RWPE2 (cell line): ENCODE results near the gene PCDHGA7.
"Not testable (repeated sequence)": the region's sequence is repeated elsewhere in the genome, so short reads cannot be mapped to it uniquely, and the experiment has no call there.

ENCODE experiments used
- ATAC-seq: fragments of 200-7000 bp; cut with Tn5 transposase; 3 replicates; pipeline ENCODE4 v1.9.1; 2021; ENCODE audit warnings: low read depth
- DNase-seq: peaks from one replicate; pipeline ENCODE4 v3.0.0-alpha.2; 2020; ENCODE audit warnings: low spot score
- H3K27ac ChIP-seq: fragments of 450-650 bp; 2 replicates; pipeline ENCODE4 v1.5.1; 2017; ENCODE audit warnings: mild to moderate bottlenecking; ENCODE audit not compliant: poor library complexity, severe bottlenecking
- H3K27me3 ChIP-seq: fragments of 250-450 bp; sonication (Bioruptor Pico); 2 replicates; pipeline ENCODE4 v1.5.1; 2021; ENCODE audit warnings: mild to moderate bottlenecking, moderate library complexity; ENCODE audit not compliant: insufficient read depth, poor library complexity, severe bottlenecking
- H3K36me3 ChIP-seq: fragments of 250-450 bp; sonication (Bioruptor Pico); 2 replicates; pipeline ENCODE4 v1.5.1; 2020; ENCODE audit warnings: low read depth, mild to moderate bottlenecking, moderate library complexity
- H3K4me1 ChIP-seq: fragments of 250-450 bp; sonication (Bioruptor Pico); 2 replicates; pipeline ENCODE4 v1.5.1; 2021; ENCODE audit warnings: mild to moderate bottlenecking, moderate library complexity; ENCODE audit not compliant: insufficient read depth, poor library complexity, severe bottlenecking
- H3K4me3 ChIP-seq: fragments of 250-450 bp; sonication (Bioruptor Pico); 2 replicates; pipeline ENCODE4 v1.5.1; 2021; ENCODE audit warnings: mild to moderate bottlenecking, moderate library complexity; ENCODE audit not compliant: severe bottlenecking
- H3K9me3 ChIP-seq: fragments of 250-450 bp; sonication (Bioruptor Pico); 2 replicates; pipeline ENCODE4 v1.5.1; 2021; ENCODE audit warnings: mild to moderate bottlenecking, moderate library complexity; ENCODE audit not compliant: severe bottlenecking
- CTCF ChIP-seq: fragments of 450-650 bp; IDR thresholded peaks from one replicate; pipeline ENCODE4 v1.5.1; 2017; ENCODE audit warnings: mild to moderate bottlenecking, moderate library complexity; ENCODE audit not compliant: poor library complexity, severe bottlenecking

The PCDHGA7 gene

GRCh38 chr5:141397756-141398551, 15.4 kb downstream of the PCDHGA7 start, which contains the start of gene PCDHGB5:
Gene PCDHGB5 (plus strand): TSS chr5:141397947. CDS start chr5:141398128, 181 bp downstream.
- H3K4me3 ChIP-seq = peak within 1 kb of the TSS; percentile 16
- H3K36me3 ChIP-seq = peaks cover 14% of the 10 kb centered on the region
- peak; percentile 90 for ATAC-seq
- peak; percentile 86 for TF ChIP-seq CTCF
- H3K4me1 ChIP-seq, H3K27ac ChIP-seq, DNase-seq: not testable (repeated sequence)
- peaks cover 20% of the 10 kb centered on the region for H3K27me3 ChIP-seq
- peaks cover 38% of the 10 kb centered on the region for H3K9me3 ChIP-seq

GRCh38 chr5:141398608-141399007, 16.1 kb downstream of the PCDHGA7 start:
- Histone ChIP-seq H3K36me3 (peaks cover 14% of the 10 kb centered on the region), H3K4me1 (no peaks in the 10 kb centered on the region), H3K9me3 (peaks cover 34% of the 10 kb centered on the region), H3K27ac (no peak overlapping the region), H3K27me3 (peaks cover 20% of the 10 kb centered on the region), H3K4me3 (no peak overlapping the region)
- DNase-seq (no peak), ATAC-seq (no peak)
- TF ChIP-seq CTCF = no peak

- H3K9me3 ChIP-seq = peaks cover 27% of the 10 kb centered on the region
- no peak overlapping the region for H3K27ac ChIP-seq
- ATAC-seq (no peak), DNase-seq (no peak)
- H3K36me3 ChIP-seq = peaks cover 14% of the 10 kb centered on the region
- H3K27me3 ChIP-seq = peaks cover 20% of the 10 kb centered on the region
- no peaks in the 10 kb centered on the region for H3K4me1 ChIP-seq
- no peak overlapping the region for H3K4me3 ChIP-seq
- no peak for TF ChIP-seq CTCF
Observed at GRCh38 chr5:141399555-141400258, 17.2 kb downstream of the PCDHGA7 start.

- no peak within 1 kb of the TSS for H3K27ac ChIP-seq
- DNase-seq (no peak), ATAC-seq (peak; percentile 42; the same call in 1 of the 3 replicates)
- peaks cover 14% of the 10 kb centered on the region for H3K36me3 ChIP-seq
- H3K27me3 ChIP-seq = peaks cover 16% of the 10 kb centered on the region
- H3K4me3 ChIP-seq = peak within 1 kb of the TSS; percentile 20
- peaks cover 31% of the 10 kb centered on the region for H3K9me3 ChIP-seq
- H3K4me1 ChIP-seq = peaks cover 3% of the 10 kb centered on the region
- peak; percentile 53 for TF ChIP-seq CTCF
Observed at GRCh38 chr5:141402553-141403243, 20.2 kb downstream of the PCDHGA7 start, which contains the start of gene PCDHGA9. Gene PCDHGA9 (plus strand): TSS chr5:141402778. CDS start chr5:141402953, 175 bp downstream.
